CD4-positive, alpha-beta T cell (primary cell): Measurements from ENCODE around the gene PAGE2. TPM values are rescaled to one million over a fixed set of nuclear protein-coding genes. Genes with fewer than 3 reads are reported as not detected.
"Not testable (repeated sequence)": the region's sequence is repeated elsewhere in the genome, so short reads cannot be mapped to it uniquely, and the experiment has no call there.

Experiments
- ATAC-seq: fragments of 200-7000 bp; cut with Tn5 transposase; one replicate; pipeline ENCODE4 v1.10.0; 2022; ENCODE audit warnings: mild to moderate bottlenecking; ENCODE audit not compliant: poor library complexity
- CTCF ChIA-PET: fragments of 350-600 bp; sonication (Branson Sonifier 250); formaldehyde crosslinking; loops from one replicate; lab custom pipeline; 2021; ENCODE audit warnings: antibody characterized with exemption, inconsistent platforms; lab: Charles Lee
- POLR2A ChIA-PET: fragments of 350-600 bp; sonication (Branson Sonifier 250); formaldehyde crosslinking; loops from one replicate; lab custom pipeline; 2021; ENCODE audit warnings: antibody characterized with exemption, inconsistent platforms; lab: Charles Lee
- DNase-seq, 14 experiments: peaks; one replicate each; pipeline ENCODE4 v3.0.0-alpha.2; 2013 to 2020; ENCODE audit warnings: mixed read lengths in 2 of 14
- H3K27ac ChIP-seq, 2 donors: one replicate each; pipeline versions ENCODE4 v1.5.1 to v1.7.0; 2013; ENCODE audit warnings: low read length in 2 of 2, low read depth in 1 of 2, mild to moderate bottlenecking in 1 of 2
- H3K27me3 ChIP-seq, 2 experiments: 1 replicate in 1 of 2; 2 replicates in 1 of 2; pipeline versions ENCODE4 v1.6.1 to v1.7.0; 2013; ENCODE audit warnings: low read length in 2 of 2, control low read depth in 1 of 2, mild to moderate bottlenecking in 1 of 2, moderate library complexity in 1 of 2; ENCODE audit not compliant: insufficient read depth in 2 of 2, control insufficient read depth in 1 of 2
- H3K36me3 ChIP-seq: one replicate; pipeline ENCODE4 v1.6.1; 2013; ENCODE audit warnings: low read length, control low read depth; ENCODE audit not compliant: insufficient read depth
- H3K4me1 ChIP-seq: one replicate; pipeline ENCODE4 v1.6.1; 2013; ENCODE audit warnings: low read length, control low read depth; ENCODE audit not compliant: insufficient read depth
- H3K4me3 ChIP-seq: one replicate; pipeline ENCODE4 v1.5.1; 2013; ENCODE audit warnings: mild to moderate bottlenecking, low read length, moderate library complexity
- H3K9me3 ChIP-seq, 2 experiments: 1 replicate in 1 of 2; 2 replicates in 1 of 2; pipeline versions ENCODE4 v1.6.1 to v1.7.0; 2013; ENCODE audit warnings: low read length in 2 of 2, mild to moderate bottlenecking in 2 of 2, control low read depth in 1 of 2, moderate library complexity in 1 of 2; ENCODE audit not compliant: control insufficient read depth in 1 of 2, insufficient read depth in 1 of 2
- H3K27ac Mint-ChIP-seq: one replicate; pipeline ENCODE4 v1.8.0; 2020; ENCODE audit warnings: mixed read lengths
- H3K27me3 Mint-ChIP-seq: one replicate; pipeline ENCODE4 v1.8.0; 2021; ENCODE audit warnings: mixed read lengths
- H3K36me3 Mint-ChIP-seq: one replicate; pipeline ENCODE4 v1.8.0; 2021; ENCODE audit warnings: low read depth, mixed read lengths
- H3K4me1 Mint-ChIP-seq: one replicate; pipeline ENCODE4 v1.8.0; 2021; ENCODE audit warnings: low read depth, mixed read lengths
- H3K4me3 Mint-ChIP-seq: one replicate; pipeline ENCODE4 v1.8.0; 2020; ENCODE audit warnings: mild to moderate bottlenecking, mixed read lengths
- H3K9me3 Mint-ChIP-seq: one replicate; pipeline ENCODE4 v1.8.0; 2020; ENCODE audit warnings: mixed read lengths
- intact Hi-C, 2 experiments: fragments of 100-400 bp; cut with DNase I in 1 of 2; cut with micrococcal nuclease in 1 of 2; formaldehyde crosslinking; loops; one replicate each; pipeline versions ENCODE4 v1.15.1 to v1.9.0; 2023 to 2025; cut with DNase I, micrococcal nuclease
- total RNA-seq, 174 experiments: library from RNA in 2 of 174; stranded (reverse) in 2 of 174; gene quantifications; one replicate each; pipeline ENCODE4 v1.2.3 and lab custom pipeline; 2021 to 2026
- TF ChIP-seq, protein P1 (sequence below): fragments of 200-600 bp; IDR thresholded peaks from one replicate; pipeline ENCODE4 v1.8.0; 2022; ENCODE audit warnings: antibody characterized with exemption, mild to moderate bottlenecking

PAGE2 gene
- total RNA-seq, 2 experiments from 2014 or later, result not detected

DNA sequence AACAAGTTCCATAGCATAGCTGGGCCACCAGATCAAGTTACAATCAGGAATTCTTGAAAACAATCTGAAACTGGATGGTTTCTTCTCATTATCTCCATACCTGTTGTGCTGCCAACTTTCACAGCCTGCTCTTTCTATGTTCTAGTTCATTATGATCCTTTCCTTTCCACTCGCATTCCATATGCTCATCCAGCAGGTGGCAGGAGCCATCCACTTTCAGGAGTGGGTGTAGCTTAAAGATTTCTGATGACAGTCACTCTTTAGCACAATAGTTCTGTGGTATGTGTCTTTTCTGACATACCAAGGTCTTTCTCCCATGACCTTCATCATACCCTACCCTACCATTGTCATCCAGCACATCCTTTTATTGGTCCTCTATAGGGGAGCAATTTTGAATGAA lies 46.4 kb downstream of the PAGE2 start:
- no peak for ATAC-seq
- H3K27ac Mint-ChIP-seq, result no peak overlapping the region
- no peaks in the 10 kb centered on the region for H3K9me3 ChIP-seq

GRCh38 chrX:55140800-55141199 lies 52.0 kb downstream of the PAGE2 start:
- H3K27me3 ChIP-seq, POLR2A ChIA-PET, H3K4me3 Mint-ChIP-seq, intact Hi-C loops, H3K4me3 ChIP-seq, H3K27ac ChIP-seq, CTCF ChIA-PET, H3K9me3 ChIP-seq, H3K36me3 ChIP-seq, H3K4me1 Mint-ChIP-seq, H3K27ac Mint-ChIP-seq, H3K36me3 Mint-ChIP-seq, H3K9me3 Mint-ChIP-seq, H3K27me3 Mint-ChIP-seq, DNase-seq, ATAC-seq, H3K4me1 ChIP-seq: not testable (repeated sequence)

More for the DNA sequence above, 46.4 kb downstream of the PAGE2 start:
- POLR2A ChIA-PET, result interaction anchor here (0.9 kb wide), 1 partner anchor 354 kb away, joined by 3 read pairs; no protein-coding TSS in a partner anchor
- intact Hi-C loops, result loop anchor here (2.0 to 5.0 kb wide), 2 partner anchors 1112 to 1114 kb away; no protein-coding TSS in a partner anchor
- Histone ChIP-seq H3K4me3 (no peak overlapping the region), H3K27me3 (no peaks in the 10 kb centered on the region), H3K4me1 (no peaks in the 10 kb centered on the region), H3K27ac (no peak overlapping the region), H3K36me3 (no peaks in the 10 kb centered on the region)
- TF ChIP-seq, protein P1, sequence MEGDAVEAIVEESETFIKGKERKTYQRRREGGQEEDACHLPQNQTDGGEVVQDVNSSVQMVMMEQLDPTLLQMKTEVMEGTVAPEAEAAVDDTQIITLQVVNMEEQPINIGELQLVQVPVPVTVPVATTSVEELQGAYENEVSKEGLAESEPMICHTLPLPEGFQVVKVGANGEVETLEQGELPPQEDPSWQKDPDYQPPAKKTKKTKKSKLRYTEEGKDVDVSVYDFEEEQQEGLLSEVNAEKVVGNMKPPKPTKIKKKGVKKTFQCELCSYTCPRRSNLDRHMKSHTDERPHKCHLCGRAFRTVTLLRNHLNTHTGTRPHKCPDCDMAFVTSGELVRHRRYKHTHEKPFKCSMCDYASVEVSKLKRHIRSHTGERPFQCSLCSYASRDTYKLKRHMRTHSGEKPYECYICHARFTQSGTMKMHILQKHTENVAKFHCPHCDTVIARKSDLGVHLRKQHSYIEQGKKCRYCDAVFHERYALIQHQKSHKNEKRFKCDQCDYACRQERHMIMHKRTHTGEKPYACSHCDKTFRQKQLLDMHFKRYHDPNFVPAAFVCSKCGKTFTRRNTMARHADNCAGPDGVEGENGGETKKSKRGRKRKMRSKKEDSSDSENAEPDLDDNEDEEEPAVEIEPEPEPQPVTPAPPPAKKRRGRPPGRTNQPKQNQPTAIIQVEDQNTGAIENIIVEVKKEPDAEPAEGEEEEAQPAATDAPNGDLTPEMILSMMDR, result peak; percentile 19
- peak in 11 of 14 experiments; percentile 3 to 49 (median 28) for DNase-seq
- CTCF ChIA-PET, result interaction anchor here (1.0 to 1.3 kb wide), 2 partner anchors 12 to 25 kb away, joined by 3 read pairs; no protein-coding TSS in a partner anchor
- Mint-ChIP-seq H3K4me3 (no peak overlapping the region), H3K9me3 (no peaks in the 10 kb centered on the region), H3K36me3 (no peaks in the 10 kb centered on the region), H3K4me1 (no peaks in the 10 kb centered on the region), H3K27me3 (no peaks in the 10 kb centered on the region)

Other genes with a start within 250 kb of the PAGE2 start
- 1 to 10 TPM; 1.0 to 2.0 TPM for gene TRO, start 168.2 kb upstream of the PAGE2 start, total RNA-seq
- gene PFKFB1, start 94.8 kb upstream of the PAGE2 start, total RNA-seq, result under 1 TPM; 0.31 to 0.49 TPM
- 1 to 10 TPM; 6.4 to 7.2 TPM for gene APEX2, start 88.7 kb upstream of the PAGE2 start, total RNA-seq
- not detected for gene ALAS2, start 58.0 kb upstream of the PAGE2 start, total RNA-seq
- 1 to 10 TPM in 1 of 2 experiments, under 1 TPM in 1; 0.99 to 1.0 TPM for gene PAGE2B, start 14.0 kb upstream of the PAGE2 start, total RNA-seq
- gene PAGE5, start 131.3 kb downstream of the PAGE2 start, total RNA-seq, result not detected
- not detected for gene PAGE3, start 175.9 kb downstream of the PAGE2 start, total RNA-seq